HG03060 (cell line): Measurements from ENCODE around the gene CDC7.
"Not testable (repeated sequence)": the region's sequence is repeated elsewhere in the genome, so short reads cannot be mapped to it uniquely, and the experiment has no call there.

ENCODE experiments used
- ATAC-seq: cut with Tn5 transposase; IDR thresholded peaks from one replicate; pipeline ENCODE4 v1.9.1; 2021; ENCODE audit warnings: low read depth, moderate number of reproducible peaks; ENCODE audit not compliant: unreplicated experiment

Gene CDC7

DNA sequence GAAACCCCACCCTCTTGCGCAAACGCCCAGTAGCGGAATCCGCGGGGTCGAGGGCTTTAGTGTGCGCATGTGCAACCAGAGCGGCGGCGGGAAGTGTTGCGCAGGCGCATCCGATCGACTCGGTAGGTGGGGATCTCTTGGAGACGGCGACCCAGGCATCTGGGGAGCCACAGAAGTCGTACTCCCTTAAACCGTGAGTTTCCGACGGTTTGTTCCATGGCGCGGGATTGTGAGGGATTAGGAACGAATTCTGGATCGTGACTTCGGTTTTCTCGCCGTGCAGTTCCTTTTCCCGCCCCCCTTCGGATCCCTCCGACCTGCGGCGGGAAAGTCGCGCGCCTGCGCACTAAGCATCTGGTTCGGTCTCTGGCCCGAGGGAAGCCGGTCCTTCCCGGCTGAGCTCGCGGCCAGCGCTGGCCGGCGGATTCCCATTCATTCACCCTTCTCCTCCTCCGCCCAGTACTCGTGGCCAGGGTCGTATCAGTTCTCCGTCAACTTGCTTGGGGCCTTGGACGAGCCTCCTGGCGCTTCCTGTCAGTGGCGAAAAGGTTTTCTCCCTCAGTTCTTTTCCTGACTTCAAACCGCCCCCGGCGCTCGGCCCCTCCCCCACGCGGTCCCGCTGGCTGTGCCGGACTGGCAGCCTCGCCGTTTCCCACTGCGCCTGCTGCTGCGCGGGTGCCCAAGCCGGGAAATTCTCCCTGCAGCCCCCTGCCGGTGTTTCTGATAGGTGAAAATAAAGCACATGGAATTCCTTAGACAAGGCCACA is at the start of gene CDC7:
TSS of gene CDC7 (plus strand) at position 96 of the 767 bp plus-strand sequence. CDS start 866 bp downstream, outside the sequence.
- peak; percentile 55 for ATAC-seq

DNA sequence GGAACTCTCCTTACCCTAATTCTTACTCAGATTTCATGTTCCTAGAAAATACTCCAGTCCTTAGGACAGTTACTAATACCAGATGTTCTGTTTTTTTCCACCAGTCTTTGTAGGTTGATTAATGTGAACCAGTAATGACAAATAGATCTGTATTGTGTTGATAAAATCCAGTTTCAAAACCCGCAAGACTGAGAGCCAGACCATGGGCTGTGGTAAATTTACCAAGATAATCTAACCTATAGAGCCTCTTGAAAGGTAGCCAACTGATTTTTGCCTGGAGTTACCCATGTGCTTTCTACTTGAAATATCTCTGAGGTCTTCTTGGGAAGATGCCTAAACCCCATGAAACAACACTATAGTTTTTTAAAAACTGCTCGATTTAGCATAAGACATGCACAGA is 46.5 kb upstream of the CDC7 start:
- ATAC-seq = no peak

DNA sequence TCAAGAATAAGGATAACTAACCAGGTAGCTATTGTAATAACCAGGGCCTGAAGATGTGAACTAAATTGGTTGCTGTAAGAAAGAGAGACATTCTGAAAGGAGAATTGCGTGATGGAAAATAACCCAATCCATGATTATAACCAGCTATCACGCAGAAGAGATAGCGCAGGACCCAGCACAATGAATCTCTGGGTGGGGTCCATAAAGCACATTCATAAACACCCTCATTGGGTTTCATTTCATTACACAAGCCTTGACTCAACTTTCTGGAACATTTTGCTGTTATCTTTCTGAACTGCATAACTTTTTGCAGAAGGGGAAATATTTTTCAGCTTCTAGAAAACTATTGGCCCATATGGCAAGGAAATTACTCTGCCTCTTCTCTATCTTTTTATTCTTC is 45.3 kb upstream of the CDC7 start:
- ATAC-seq = no peak

- no peak for ATAC-seq
Observed at GRCh38 chr1:91455896-91456295, 44.8 kb upstream of the CDC7 start.

DNA sequence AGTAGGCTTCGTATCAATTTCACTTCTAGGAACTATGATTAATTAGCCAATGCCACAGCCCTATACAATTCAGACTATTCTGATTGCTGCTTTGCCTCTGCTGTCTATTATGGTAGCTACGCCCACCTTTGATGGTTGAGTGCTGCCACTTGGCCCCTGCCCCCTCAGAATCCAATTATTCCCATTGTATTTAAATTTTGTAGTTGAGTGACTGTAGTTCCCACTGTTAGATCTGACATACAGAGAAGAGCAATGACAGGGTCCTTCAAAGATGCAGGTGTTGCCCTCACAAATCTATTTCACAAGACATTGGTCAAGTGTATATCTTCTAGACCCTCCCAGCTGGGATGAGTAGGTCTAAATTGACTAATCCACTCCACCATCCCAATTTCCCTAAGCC is 35.3 kb upstream of the CDC7 start:
- not testable (repeated sequence) for ATAC-seq

DNA sequence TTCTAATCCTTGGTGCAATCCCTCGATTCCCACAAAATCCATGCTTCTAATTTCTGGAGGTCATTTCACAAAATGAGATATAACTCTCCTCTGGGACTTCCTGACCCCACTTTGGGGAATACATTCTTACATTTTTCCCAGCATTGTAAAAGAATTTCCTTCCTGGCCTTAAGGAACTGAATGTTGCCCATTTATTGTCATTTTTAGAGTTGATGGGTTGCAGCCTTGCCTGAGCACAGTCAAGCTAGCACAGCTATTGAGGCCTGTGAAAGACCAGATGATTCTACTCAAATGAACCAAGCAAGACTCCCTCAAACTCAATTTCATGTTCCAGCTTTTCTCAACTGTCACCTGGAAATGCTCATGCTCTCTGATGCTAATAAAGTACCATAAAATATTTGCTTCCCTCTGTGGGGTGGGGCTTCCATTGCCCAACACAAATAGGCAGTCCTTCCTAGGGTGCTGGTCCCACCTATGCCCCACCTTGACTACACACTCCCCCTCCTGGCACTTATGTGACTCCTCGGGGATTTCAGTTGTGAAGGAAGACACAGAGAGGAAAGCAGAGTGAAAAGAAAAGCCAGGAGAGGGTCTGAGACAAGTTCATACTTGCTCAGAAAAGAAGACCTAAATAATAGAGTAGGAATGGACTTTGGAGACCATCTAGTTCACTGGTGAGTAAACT is 24.0 kb upstream of the CDC7 start:
- no peak for ATAC-seq

DNA sequence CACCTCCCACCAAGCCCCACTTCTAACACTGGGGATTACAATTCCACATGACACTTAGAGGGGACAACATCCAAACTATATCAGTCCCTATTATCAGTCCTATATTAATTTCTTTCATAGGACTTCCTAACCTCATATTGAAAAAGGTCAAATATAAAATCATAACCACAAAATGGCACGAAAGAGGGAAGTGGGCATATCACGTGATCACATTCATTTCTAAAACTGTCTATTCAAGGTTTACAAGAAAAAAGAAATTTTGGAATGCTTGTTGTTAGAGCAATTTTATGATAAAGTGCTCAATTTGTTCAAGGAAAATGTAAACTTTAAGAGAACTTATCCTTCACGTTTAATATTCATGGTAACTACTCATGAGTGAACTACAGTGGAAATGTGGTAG is 13.2 kb upstream of the CDC7 start:
- no peak for ATAC-seq

DNA sequence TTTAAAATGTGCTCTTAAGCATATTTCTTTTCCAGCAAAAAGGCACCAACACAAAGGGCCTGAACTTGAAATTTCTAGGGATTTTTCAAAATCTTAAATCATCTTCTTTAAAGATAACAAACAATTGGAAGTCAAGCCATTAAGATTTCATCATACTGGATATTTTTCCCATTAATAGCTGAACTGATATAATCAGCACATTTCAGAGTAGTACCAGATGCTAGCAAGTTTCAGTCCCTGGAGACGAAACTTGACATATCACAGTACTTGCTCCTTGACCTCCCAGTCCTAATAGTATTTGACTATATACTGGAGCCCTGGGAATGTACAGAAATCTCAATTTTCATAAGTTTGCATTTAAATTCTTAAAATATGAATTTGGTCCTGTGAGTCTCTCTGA is 10.2 kb upstream of the CDC7 start:
- no peak for ATAC-seq

DNA sequence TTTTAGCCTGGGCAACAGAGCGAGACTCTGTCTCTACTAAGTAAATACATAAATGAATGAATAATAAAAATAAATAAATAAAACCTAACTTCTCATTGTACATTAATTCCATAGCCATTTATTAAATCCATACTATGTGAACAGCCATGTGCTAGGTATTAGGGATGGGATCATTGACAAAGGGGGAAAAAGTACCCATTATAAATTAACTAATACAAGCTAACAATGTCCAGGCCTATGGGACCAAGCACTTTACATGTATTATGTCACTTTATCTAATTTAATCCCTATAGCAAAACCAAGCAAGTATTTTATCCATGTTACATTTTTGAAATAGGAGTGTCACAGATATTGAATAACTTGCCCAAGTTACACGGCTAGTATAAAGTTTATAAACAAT is 2.6 kb upstream of the CDC7 start:
- no peak for ATAC-seq

GRCh38 chr1:91498498-91499245 is 2.0 kb upstream of the CDC7 start:
- ATAC-seq = no peak

DNA sequence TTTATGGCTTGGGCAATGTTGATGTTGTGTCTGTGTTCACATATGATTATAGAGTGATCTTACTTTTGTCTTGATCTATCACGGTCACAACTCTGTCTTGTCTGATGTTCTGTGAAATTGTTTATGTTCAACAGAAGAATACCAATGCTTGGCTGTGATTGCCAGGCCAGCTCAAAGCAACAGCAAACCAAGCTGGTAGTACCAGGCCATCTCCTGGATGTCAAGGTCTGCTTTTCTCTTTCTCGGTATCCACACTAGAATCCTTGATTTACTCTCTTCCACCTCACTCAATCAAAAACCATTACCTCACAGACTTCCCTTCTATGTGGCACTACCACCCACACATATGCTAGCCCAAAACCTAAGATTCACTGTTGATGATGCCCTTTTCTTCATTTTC is 1.3 kb upstream of the CDC7 start:
- no peak for ATAC-seq

DNA sequence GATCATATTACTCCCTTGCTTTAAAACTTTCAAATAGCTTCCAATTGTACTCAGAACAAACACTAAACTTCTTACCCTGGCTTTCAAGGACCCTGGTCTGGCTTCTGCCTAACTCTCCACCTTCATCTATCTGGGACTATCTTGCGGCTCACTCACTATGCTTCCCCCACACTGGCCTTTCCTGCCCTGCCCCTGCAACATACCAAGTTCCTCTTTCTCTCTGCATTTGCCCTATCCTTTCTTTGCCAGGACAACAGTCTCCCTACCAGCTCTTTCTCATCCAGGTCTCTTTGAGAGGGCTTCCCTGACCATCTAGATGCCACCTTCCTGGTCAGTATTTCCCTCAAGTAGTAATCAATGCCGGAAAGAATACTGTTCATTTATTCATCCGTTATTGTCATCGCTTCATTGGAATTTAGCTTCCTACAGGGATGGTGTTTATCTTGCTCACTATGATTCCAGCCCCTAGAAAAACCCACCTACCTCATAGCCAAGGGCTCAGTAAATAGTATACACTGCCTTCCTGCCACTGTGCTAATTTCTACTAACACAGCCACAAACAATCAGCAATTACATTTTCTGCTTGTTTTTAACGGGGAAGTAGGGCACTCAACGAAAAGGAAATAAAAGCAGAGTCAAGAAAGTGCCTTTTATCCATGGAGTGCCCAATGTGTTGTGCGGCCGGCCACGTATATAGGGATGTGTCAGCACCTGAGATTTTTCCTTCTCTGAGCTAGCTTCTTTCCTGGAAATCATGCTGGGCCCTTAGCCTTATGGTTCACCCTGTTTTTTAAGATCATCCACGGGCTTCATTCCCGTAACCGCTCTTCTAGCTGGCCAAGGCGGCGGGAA is 521 bp upstream of the CDC7 start:
- no peak for ATAC-seq

DNA sequence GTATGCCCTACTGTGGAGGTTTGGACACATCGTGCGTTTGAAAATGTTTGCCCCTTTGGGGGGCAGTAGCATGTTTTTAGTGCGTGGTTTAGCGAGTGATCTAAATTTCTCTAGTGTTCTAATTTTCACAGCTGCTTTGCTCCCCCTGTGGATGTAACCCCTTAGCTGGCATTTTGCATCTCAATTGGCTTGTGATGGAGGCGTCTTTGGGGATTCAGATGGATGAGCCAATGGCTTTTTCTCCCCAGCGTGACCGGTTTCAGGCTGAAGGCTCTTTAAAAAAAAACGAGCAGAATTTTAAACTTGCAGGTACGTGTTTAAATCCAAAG is 836 bp downstream of the CDC7 start:
- no peak for ATAC-seq

DNA sequence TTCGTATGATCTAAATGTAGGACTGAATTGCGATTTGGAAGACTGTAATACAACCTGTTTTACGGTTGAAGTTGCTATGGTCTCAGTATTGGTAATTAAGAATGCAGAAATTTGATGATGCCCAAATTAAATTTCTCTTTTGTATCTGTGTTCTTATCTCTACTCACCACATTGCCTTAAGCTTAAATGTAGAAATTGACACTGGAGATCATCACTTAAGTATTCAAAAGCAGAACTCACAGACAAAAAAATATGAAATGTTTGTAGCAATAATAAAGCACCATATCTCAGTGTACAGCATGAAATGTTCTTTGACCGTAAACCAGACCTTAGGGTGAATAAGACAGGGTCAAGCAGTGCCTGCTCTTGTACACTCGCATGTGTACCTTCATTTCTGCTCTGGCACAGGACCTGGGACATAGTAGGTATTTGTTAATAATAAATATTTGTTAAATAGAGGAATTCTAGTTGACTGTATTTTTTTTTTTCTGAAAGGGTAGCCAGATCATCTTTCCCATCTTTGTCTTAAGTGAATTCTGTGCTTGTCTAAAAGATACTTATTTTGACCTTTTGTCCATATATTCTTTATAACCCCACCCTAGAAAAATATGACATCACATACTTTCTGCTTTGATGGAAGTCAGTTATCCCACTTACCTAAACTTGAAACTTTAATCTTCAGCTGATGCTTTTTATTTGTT is 1.5 kb downstream of the CDC7 start:
- ATAC-seq = no peak

- ATAC-seq = peak; percentile 28
Observed at GRCh38 chr1:91502672-91503184, 2.1 kb downstream of the CDC7 start.

DNA sequence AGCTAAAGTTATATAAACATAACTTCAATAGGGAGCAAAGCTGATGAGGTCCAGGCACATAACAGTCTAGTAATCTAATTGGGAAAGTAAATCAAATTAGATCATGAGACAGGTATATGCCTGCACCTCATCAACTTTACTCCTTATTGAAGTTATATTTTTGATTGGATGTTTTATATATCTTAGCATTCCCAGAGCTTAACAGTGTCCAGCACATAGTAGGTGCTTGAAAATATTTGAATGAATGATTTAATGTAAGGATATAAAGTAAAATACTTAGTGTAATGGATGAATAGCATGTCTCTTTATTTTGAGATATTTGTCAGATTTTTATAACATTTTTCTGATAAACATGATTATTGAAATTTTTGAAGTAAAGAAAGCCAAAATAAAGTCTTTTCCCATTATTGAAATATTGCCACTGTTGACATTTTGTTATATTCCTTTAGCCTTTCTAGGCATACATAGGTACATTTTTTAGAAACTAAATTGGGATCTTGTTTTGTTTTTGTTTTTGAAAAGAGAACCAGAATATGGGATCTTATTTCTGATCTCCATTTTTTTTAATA is 2.8 kb downstream of the CDC7 start:
- ATAC-seq = no peak

GRCh38 chr1:91503975-91504530 is 3.4 kb downstream of the CDC7 start:
- no peak for ATAC-seq

GRCh38 chr1:91505086-91505485 is 4.4 kb downstream of the CDC7 start:
- ATAC-seq = no peak

DNA sequence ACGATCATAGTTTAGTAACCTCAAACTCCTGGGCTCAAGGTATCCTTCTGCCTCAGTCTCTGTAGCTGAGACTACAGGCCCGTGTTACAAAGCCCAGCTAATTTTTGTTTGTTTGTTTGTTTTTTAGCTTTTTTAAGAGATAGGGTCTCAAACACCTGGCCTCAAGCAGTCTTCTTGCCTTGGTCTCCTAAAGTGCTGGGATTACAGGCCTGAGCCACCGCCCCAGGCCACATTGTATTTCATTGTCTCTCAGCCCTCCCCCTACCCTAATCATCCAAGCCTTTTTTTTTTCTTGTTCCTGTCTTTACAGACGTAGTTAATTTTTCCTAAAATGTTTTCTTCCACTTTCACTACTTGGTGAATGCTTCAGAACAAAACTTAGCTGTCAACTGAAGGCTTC is 5.4 kb downstream of the CDC7 start:
- no peak for ATAC-seq
